KMS-11 (cell line): ENCODE data around the gene TRPC1.
"Not testable (repeated sequence)": the region's sequence is repeated elsewhere in the genome, so short reads cannot be mapped to it uniquely, and the experiment has no call there.

ENCODE experiments used
- H2AFZ ChIP-seq: fragments of 200-600 bp; sonication (generic); 2 replicates; pipeline ENCODE4 v1.6.1; 2016; ENCODE audit warnings: antibody characterized with exemption, mixed run types, low read depth
- H3K27ac ChIP-seq: fragments of 200-600 bp; sonication (generic); 2 replicates; pipeline ENCODE4 v1.6.1; 2016; ENCODE audit warnings: mild to moderate bottlenecking, mixed run types
- H3K27me3 ChIP-seq: fragments of 200-600 bp; sonication (generic); 2 replicates; pipeline ENCODE4 v1.6.1; 2017; ENCODE audit warnings: mild to moderate bottlenecking, low read depth, mixed run types, moderate library complexity; ENCODE audit not compliant: insufficient read depth
- H3K36me3 ChIP-seq: fragments of 200-600 bp; sonication (generic); 2 replicates; pipeline ENCODE4 v1.6.1; 2017; ENCODE audit warnings: mild to moderate bottlenecking, mixed run types; ENCODE audit not compliant: insufficient read depth
- H3K4me1 ChIP-seq: fragments of 200-600 bp; sonication (generic); 2 replicates; pipeline ENCODE4 v1.6.1; 2016; ENCODE audit warnings: mild to moderate bottlenecking, low read depth, mixed run types; ENCODE audit not compliant: poor library complexity, severe bottlenecking
- H3K4me2 ChIP-seq: fragments of 200-600 bp; sonication (generic); 2 replicates; pipeline ENCODE4 v1.7.0; 2016; ENCODE audit warnings: mild to moderate bottlenecking, mixed run types
- H3K4me3 ChIP-seq: fragments of 200-600 bp; sonication (generic); IDR thresholded peaks from 2 replicates; pipeline ENCODE4 v1.6.1; 2017; ENCODE audit warnings: low read depth, low read length, mixed read lengths; ENCODE audit not compliant: insufficient read depth
- H3K79me2 ChIP-seq: fragments of 200-600 bp; sonication (generic); 2 replicates; pipeline ENCODE4 v1.6.1; 2016; ENCODE audit warnings: low read depth, mixed run types; ENCODE audit not compliant: insufficient read depth
- H3K9ac ChIP-seq: fragments of 200-600 bp; sonication (generic); 2 replicates; pipeline ENCODE4 v1.6.1; 2016; ENCODE audit warnings: mild to moderate bottlenecking, mixed run types
- H4K20me1 ChIP-seq: fragments of 200-600 bp; sonication (generic); 2 replicates; pipeline ENCODE4 v1.6.1; 2016; ENCODE audit warnings: mild to moderate bottlenecking, mixed run types; ENCODE audit not compliant: insufficient read depth
- CTCF ChIP-seq: fragments of 200-600 bp; sonication (generic); conservative IDR thresholded peaks from 2 replicates; pipeline ENCODE4 v1.6.1; 2017; ENCODE audit warnings: low read depth, mild to moderate bottlenecking, antibody characterized with exemption, low read length, moderate library complexity, mixed read lengths

TRPC1 gene

GRCh38 chr3:142706321-142707127, 17.3 kb upstream of the TRPC1 start:
- Histone ChIP-seq H3K4me1 (no peaks in the 10 kb centered on the region), H4K20me1 (no peaks in the 10 kb centered on the region), H3K79me2 (no peaks in the 10 kb centered on the region), H3K4me3 (no peak overlapping the region), H3K27ac (no peak overlapping the region), H3K27me3 (no peaks in the 10 kb centered on the region), H3K4me2 (no peak overlapping the region), H3K36me3 (no peaks in the 10 kb centered on the region), H2AFZ (no peak overlapping the region), H3K9ac (no peak overlapping the region)
- no peak for TF ChIP-seq CTCF

- Histone ChIP-seq H3K9ac (no peak overlapping the region), H3K79me2 (no peaks in the 10 kb centered on the region), H3K27ac (no peak overlapping the region), H2AFZ (no peak overlapping the region), H4K20me1 (no peaks in the 10 kb centered on the region), H3K4me2 (no peak overlapping the region), H3K36me3 (no peaks in the 10 kb centered on the region), H3K4me1 (no peaks in the 10 kb centered on the region), H3K4me3 (no peak overlapping the region), H3K27me3 (no peaks in the 10 kb centered on the region)
- TF ChIP-seq CTCF, result no peak
Observed at GRCh38 chr3:142709207-142709606, 14.6 kb upstream of the TRPC1 start.

GRCh38 chr3:142714882-142715281, 9.0 kb upstream of the TRPC1 start:
- not testable (repeated sequence) for H3K4me2 ChIP-seq, H3K27ac ChIP-seq, H3K4me3 ChIP-seq, H3K36me3 ChIP-seq, H2AFZ ChIP-seq, H3K79me2 ChIP-seq, H3K27me3 ChIP-seq, H3K9ac ChIP-seq, H4K20me1 ChIP-seq, H3K4me1 ChIP-seq

- H3K79me2 ChIP-seq, result no peaks in the 10 kb centered on the region
- TF ChIP-seq CTCF, result no peak
- H2AFZ ChIP-seq, result no peak overlapping the region
- H3K27ac ChIP-seq, result no peak overlapping the region
- H3K36me3 ChIP-seq, result no peaks in the 10 kb centered on the region
- H3K4me3 ChIP-seq, result no peak overlapping the region
- H3K9ac ChIP-seq, result no peak overlapping the region
- H3K27me3 ChIP-seq, result no peaks in the 10 kb centered on the region
- no peak overlapping the region for H3K4me2 ChIP-seq
- H3K4me1 ChIP-seq, result no peaks in the 10 kb centered on the region
- H4K20me1 ChIP-seq, result no peaks in the 10 kb centered on the region
Observed at GRCh38 chr3:142716102-142716501, 7.7 kb upstream of the TRPC1 start.

- no peak overlapping the region for H3K9ac ChIP-seq
- peak overlapping the region; percentile 85 for H3K4me2 ChIP-seq
Observed at GRCh38 chr3:142723665-142723967, 218 bp upstream of the TRPC1 start.

More at GRCh38 chr3:142723665-142723967, 218 bp upstream of the TRPC1 start:
- Histone ChIP-seq H3K27ac (no peak overlapping the region), H3K27me3 (no peaks in the 10 kb centered on the region), H3K79me2 (no peaks in the 10 kb centered on the region), H3K4me1 (peaks cover 8% of the 10 kb centered on the region), H3K36me3 (no peaks in the 10 kb centered on the region), H4K20me1 (no peaks in the 10 kb centered on the region), H3K4me3 (no peak overlapping the region), H2AFZ (peak overlapping the region; percentile 50; the same call in 1 of the 2 replicates)
- TF ChIP-seq CTCF, result no peak
